GM20431 (cell line): ENCODE measurements around the gene ELFN2.

Experiments used
- in situ Hi-C: fragments of 300-500 bp; cut with MseI, MboI; formaldehyde crosslinking; loops from one replicate; pipeline ENCODE4 v1.15.0; 2020; ENCODE audit warnings: low sequenced_read_pairs; ENCODE audit not compliant: unreplicated experiment

Gene ELFN2

GRCh38 chr22:37428649-37429586 is 1.6 kb upstream of the ELFN2 start:
- in situ Hi-C loops = no loop called here

DNA sequence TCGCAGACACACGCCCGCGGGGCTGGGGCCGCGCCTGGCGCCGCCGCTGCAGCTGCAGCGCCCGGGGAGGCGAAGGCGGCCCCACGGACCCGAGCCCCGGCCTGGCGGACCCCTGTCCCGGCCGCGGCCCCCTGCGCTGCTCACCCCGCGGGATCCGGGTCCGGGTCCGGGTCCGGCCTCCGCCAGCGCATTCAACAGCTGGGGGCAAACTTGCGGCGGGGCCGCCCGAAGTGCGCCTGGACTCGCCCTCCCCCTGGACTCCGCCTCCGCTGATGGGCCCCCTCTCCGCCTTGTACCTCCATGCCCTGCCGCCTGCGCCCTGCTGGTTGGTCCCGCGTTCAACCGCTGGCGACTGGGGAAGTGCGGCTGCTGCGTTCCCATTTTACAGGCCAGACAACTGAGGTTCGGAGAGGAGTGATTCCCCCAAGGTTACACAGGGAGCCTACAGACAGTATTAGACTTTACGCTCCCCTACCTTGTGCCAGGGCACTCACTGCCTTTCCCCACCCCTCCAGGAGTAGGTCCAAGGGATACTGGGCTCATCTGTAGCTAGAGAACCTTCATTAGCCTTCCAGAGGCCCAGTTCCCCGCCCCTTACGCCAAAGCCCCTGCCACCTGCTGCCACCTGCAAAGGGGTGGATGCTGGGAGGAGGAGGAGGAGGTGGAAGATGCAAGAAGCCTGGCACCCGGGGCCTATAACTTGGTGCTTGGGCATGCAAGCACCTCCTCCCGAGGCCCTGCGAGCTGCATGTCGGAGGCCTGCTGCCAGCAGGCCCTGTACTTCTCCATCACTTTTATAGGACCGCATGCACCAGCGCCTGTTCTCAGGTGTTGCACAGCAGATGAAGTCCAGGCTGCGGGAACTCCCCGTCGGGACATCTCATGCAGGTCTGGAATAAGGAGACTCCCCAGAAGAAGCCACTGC is 694 bp upstream of the ELFN2 start:
- in situ Hi-C loops = no loop called here

GRCh38 chr22:37426706-37427134 is 559 bp downstream of the ELFN2 start:
- in situ Hi-C loops = no loop called here

GRCh38 chr22:37425800-37426705 is 1.2 kb downstream of the ELFN2 start:
- in situ Hi-C loops = no loop called here

GRCh38 chr22:37425369-37425768 is 1.9 kb downstream of the ELFN2 start:
- in situ Hi-C loops = no loop called here

DNA sequence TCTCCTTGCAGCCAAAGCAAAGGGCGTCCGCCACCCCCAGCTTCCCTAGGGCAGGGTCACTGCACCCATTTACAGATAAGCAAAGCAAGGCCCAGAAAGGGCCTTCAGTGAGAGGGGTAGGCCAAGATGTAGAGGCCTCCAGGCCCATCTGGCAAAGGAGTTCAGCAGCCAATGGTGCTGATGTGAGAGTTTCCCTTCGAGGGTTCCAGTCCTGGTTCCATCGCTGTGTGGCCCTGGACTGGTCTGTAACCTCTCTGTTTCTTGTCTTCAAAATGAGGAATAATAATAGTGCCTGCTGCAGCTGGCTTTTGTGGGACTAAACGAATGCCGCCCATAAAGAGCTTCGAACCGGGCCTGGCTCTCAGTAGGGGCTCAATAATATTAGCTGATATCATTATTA is 4.0 kb downstream of the ELFN2 start:
- in situ Hi-C loops = no loop called here

- in situ Hi-C loops = no loop called here
Measured at GRCh38 chr22:37421468-37421877, 5.8 kb downstream of the ELFN2 start.

- in situ Hi-C loops = no loop called here
Measured at GRCh38 chr22:37420686-37421467, 6.4 kb downstream of the ELFN2 start.

DNA sequence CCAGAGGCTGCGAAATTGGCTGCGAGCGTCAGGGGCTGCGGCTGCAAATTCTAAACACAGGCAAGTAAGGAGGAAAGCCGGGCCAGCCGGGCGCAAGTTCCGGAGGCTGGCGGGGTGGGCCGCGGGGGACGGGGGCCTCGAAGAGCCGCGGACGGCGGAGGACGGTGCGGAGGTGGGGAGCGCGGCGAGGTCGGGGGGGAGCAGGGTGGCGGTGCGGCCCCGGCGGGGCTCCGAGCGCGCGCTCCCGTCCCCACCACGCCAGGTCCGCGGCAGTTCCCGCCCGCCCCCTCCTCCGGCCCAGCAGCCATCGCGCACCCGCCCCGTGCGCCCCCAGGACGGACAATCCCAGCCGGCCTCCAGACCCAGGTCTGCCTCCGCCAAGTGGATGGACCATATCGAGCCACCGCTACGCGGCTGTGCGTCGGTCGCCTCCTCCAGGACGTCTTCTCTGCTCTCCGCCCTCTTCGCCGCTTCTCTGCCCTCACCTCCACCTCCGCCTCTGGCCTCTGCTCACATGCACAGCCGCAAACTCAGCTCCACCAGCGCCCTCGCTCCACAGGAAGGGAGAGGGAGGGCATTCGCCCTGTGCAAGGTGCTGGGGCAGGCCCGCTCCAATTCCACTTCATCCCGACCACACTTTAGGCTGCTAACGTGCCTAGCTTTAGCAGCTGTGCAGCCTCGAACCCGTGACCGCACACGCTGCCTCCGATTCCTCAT is 7.2 kb downstream of the ELFN2 start:
- in situ Hi-C loops = no loop called here

- in situ Hi-C loops = no loop called here
Measured at GRCh38 chr22:37419370-37419968, 7.8 kb downstream of the ELFN2 start.

DNA sequence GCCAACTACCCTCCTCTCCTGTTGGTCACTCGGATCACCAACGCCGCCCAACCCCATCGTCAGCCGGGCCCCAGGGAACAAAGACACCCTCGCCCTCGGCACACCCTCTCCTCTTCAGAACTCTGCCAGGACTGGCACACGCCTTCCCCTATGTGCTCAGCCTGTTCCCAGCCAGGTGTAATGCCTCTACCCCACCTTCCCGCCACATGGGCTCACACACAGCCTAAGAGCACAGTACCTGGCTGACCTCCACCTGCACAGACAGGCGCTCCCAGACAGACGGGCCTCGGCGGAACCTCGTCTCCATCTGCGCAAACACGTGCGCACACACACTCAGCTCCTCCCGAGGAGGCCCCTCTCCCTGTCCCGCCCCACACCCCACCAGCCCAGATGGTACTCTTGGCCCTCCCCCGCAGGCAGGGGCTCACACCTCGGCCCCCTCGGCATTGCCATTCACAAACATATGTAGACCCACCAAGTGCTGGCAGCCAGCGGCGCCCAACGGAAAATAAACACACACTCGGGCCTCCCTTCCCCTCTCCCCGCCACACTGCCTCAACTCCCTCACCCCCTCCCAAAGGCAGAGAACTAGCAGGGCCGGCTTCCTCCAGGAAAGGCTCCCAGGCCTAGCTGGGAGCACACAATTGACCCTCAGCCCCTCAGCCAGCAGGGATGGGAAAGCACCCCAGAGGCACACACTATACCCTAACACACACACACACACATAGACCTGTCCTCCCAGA is 8.5 kb downstream of the ELFN2 start:
- in situ Hi-C loops = no loop called here

GRCh38 chr22:37417677-37418348 is 9.5 kb downstream of the ELFN2 start:
- in situ Hi-C loops = no loop called here

- in situ Hi-C loops = no loop called here
Measured at GRCh38 chr22:37417264-37417663, 10.0 kb downstream of the ELFN2 start.

GRCh38 chr22:37416827-37417226 is 10.5 kb downstream of the ELFN2 start:
- in situ Hi-C loops = no loop called here

DNA sequence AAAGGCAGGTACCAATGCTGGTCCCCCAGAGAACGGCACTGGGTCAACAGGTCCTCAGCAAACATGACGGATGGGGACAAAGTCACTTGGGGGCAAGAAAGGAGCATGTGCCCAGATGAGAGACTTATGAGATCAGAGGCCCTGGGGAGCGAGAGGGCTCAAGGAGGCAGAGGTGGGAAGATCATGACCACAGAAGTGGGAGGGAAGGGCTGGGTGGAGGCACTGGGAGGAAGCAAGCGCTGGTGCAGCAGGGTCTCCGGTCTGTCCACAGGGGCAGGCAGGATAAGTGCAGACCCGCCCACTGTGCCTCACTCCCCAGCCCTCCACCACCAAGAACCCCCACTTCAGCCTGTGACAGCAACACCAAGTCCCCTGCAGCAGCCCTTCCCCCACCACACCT is 10.9 kb downstream of the ELFN2 start:
- in situ Hi-C loops = no loop called here

DNA sequence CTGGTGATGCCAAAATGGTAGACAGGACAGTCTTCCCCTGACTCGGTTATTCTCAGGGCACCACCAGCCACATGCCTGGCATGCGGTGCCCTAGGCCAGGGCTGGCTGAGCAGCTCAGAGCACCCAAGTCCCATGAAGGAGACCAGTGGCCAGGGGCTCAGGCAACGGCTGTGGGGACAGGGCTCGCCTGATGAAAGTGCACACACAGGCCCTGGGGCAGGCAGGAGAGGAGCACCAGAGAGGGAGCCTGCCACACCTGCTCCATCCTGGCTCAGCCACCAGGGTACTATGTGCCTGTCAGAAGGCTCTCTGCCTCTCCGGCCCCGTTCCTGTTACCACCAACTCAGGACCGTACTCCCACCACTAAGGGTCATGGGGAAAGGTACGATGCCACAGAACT is 12.1 kb downstream of the ELFN2 start:
- in situ Hi-C loops = no loop called here

DNA sequence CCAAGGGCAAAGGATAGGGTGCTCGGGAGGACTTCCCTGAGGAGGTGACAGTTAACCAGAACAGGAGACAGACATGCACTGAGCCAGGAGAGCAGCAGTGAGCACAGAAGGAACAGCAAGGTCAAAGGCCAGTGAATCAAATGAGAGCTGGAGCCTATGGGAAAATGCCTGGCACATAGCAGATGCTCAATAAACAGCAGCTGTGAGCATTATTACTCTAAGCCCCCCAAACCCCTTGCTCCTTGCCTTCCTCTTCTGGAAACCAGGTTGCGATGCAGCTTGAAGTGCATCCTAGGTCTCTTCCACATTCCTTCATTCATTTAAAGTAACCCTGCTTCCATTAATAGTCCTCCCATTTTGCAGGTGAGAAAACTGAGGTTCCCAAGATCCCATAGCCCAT is 13.0 kb downstream of the ELFN2 start:
- in situ Hi-C loops = no loop called here
